Stomach (tissue), 9 donors: ENCODE data around the gene ABLIM3. TPM values are rescaled to one million over a fixed set of nuclear protein-coding genes. Genes with fewer than 3 reads are reported as not detected.

Source experiments
- DNase-seq, 2 donors: peaks; one replicate each; pipeline versions ENCODE4 v3.0.0 to v3.0.0-alpha.2; 2013 to 2019
- H3K27ac ChIP-seq, 5 donors: fragments of 200-600 bp in 4 of 5; sonication (generic) in 4 of 5; one replicate each; pipeline ENCODE4 v1.5.1; 2013 to 2019; ENCODE audit warnings: mild to moderate bottlenecking in 1 of 5, moderate library complexity in 1 of 5
- H3K27me3 ChIP-seq, 3 donors: fragments of 200-600 bp; sonication (generic); one replicate each; pipeline ENCODE4 v1.5.1; 2017 to 2019; ENCODE audit warnings: mixed run types in 1 of 3
- H3K36me3 ChIP-seq, 4 donors: fragments of 200-600 bp; sonication (generic); 1 replicate in 3 of 4; 2 replicates in 1 of 4; pipeline ENCODE4 v1.5.1; 2016 to 2019
- H3K4me1 ChIP-seq, 4 donors: fragments of 200-600 bp; sonication (generic); one replicate each; pipeline ENCODE4 v1.5.1; 2016 to 2019
- H3K4me3 ChIP-seq, 4 donors: fragments of 200-600 bp; sonication (generic) in 3 of 4; one replicate each; pipeline ENCODE4 v1.5.1; 2016 to 2019; ENCODE audit warnings: mild to moderate bottlenecking in 1 of 4
- H3K9me3 ChIP-seq, 4 donors: fragments of 200-600 bp; sonication (generic); one replicate each; pipeline ENCODE4 v1.5.1; 2016 to 2019
- CTCF ChIP-seq, 7 experiments: fragments of 450-650 bp in 4 of 7; fragments of 200-600 bp in 3 of 7; sonication (generic) in 3 of 7; IDR thresholded peaks; one replicate each; pipeline ENCODE4 v1.5.1; 2016 to 2019; ENCODE audit warnings: antibody characterized with exemption in 7 of 7, control low read depth in 2 of 7, mild to moderate bottlenecking in 1 of 7
- EP300 ChIP-seq: sonication (generic); formaldehyde crosslinking; IDR thresholded peaks from one replicate; pipeline ENCODE4 v1.6.1; 2017; ENCODE audit warnings: antibody characterized with exemption
- POLR2A ChIP-seq, 4 donors: fragments of 450-650 bp; IDR thresholded peaks; one replicate each; pipeline ENCODE4 v1.6.1; 2016; ENCODE audit warnings: antibody characterized with exemption in 4 of 4, control low read depth in 2 of 4, mild to moderate bottlenecking in 1 of 4, moderate library complexity in 1 of 4
- POLR2AphosphoS5 ChIP-seq, 3 donors: sonication (generic); formaldehyde crosslinking; IDR thresholded peaks; one replicate each; pipeline ENCODE4 v1.6.1; 2016; ENCODE audit warnings: antibody characterized with exemption in 3 of 3
- WGBS, 5 donors: extraction: QIAGEN DNeasy Blood & Tissue Kit in 3 of 5; methylation state at CpG; one replicate each; pipeline versions ENCODE4 v1.1.5 to v1.1.7; 2013 to 2018; 5-methylcytosine and 5-hydroxymethylcytosine counted together
- intact Hi-C: fragments of 100-400 bp; cut with DNase I; formaldehyde crosslinking; loops from one replicate; pipeline ENCODE4 v1.15.1; 2023; ENCODE audit warnings: low total_unique reads
- polyA plus RNA-seq, 3 donors: library from polyadenylated mRNA; stranded (reverse); fragments of 200-250 nt; gene quantifications; one replicate each; pipeline ENCODE4 v1.2.3, GENCODE V29; 2013
- total RNA-seq, 5 donors: library from RNA; depleted of rRNA; stranded (reverse); fragments of >200 nt; gene quantifications; one replicate each; pipeline versions ENCODE4 v1.1.0 to v1.2.3, GENCODE V29; 2014 to 2016
- donor health status: healthy with polysubstance abuse.
- donor health status: Bipolar disorder and iron deficiency.
- donor health status: healthy.

Gene ABLIM3
- total and polyA plus RNA-seq, 8 donors = 4.6 to 21.4 (median 10.3) TPM

DNA sequence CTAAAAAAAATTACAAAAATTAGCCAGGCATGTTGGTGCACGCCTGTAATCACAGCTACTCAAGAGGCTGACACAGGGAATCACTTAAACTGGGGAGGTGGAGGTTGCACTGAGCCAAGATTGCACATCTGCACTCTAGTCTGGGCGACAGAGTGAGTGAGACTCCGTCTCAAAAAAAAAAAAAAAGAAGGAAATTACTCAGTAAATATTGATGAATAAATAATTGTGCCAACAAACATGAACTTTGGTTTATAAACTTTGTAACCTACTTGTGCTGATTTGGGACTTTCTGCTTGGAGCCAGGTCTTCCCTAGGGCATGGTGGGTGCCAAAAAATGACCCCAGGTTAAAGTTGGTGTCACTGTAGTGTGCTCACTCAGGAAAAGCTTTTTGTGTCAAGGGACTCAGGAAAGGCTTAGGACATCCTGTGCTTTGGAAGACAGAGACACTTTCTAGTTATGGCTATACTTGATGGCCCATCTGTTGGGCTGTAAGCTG, 19.0 kb downstream of the ABLIM3 start:
- Histone ChIP-seq H3K27ac (no peak overlapping the region), H3K36me3 (no peaks in the 10 kb centered on the region), H3K4me3 (no peak overlapping the region), H3K27me3 (no peaks in the 10 kb centered on the region), H3K4me1 (no peaks in the 10 kb centered on the region), H3K9me3 (no peaks in the 10 kb centered on the region)
- no peak for DNase-seq
- intact Hi-C loops = no loop called here
- TF ChIP-seq CTCF (IDR thresholded peaks at IDR 0.05) (no peak), EP300 (no peak), POLR2A (IDR thresholded peaks at IDR 0.05) (no peak), POLR2AphosphoS5 (IDR thresholded peaks at IDR 0.05) (no peak)
- 47 to 65% (median 57%) methylated on average over 3 of the region's 3 CpGs for WGBS, 5 donors

GRCh38 chr5:149161026-149161687, 19.9 kb downstream of the ABLIM3 start:
- no peak overlapping the region for H3K4me3 ChIP-seq
- 69 to 79% (median 75%) methylated on average over 9 of the region's 9 CpGs for WGBS, 5 donors
- intact Hi-C loops = no loop called here
- no peak overlapping the region for H3K27ac ChIP-seq
- no peak for TF ChIP-seq CTCF (IDR thresholded peaks at IDR 0.05)
- no peak for TF ChIP-seq POLR2A (IDR thresholded peaks at IDR 0.05)
- TF ChIP-seq EP300 = no peak
- no peak for TF ChIP-seq POLR2AphosphoS5 (IDR thresholded peaks at IDR 0.05)
- no peaks in the 10 kb centered on the region for H3K9me3 ChIP-seq
- H3K36me3 ChIP-seq = no peaks in the 10 kb centered on the region
- H3K4me1 ChIP-seq = no peaks in the 10 kb centered on the region
- H3K27me3 ChIP-seq = no peaks in the 10 kb centered on the region
- DNase-seq = no peak

- TF ChIP-seq POLR2A (IDR thresholded peaks at IDR 0.05) (no peak), EP300 (no peak), CTCF (IDR thresholded peaks at IDR 0.05) (no peak)
- H3K27ac ChIP-seq = no peak overlapping the region
- WGBS, 5 donors = 94 to 98% (median 95%) methylated on average over 5 of the region's 5 CpGs
These were observed 20.6 kb downstream of the ABLIM3 start for GRCh38 chr5:149161850-149162249.

GRCh38 chr5:149162401-149163084, 21.2 kb downstream of the ABLIM3 start:
- DNase-seq = no peak
- no peak overlapping the region for H3K4me3 ChIP-seq
- H3K9me3 ChIP-seq = no peaks in the 10 kb centered on the region
- intact Hi-C loops = no loop called here
- no peaks in the 10 kb centered on the region for H3K27me3 ChIP-seq
- H3K4me1 ChIP-seq = no peaks in the 10 kb centered on the region
- TF ChIP-seq CTCF (IDR thresholded peaks at IDR 0.05) (no peak), POLR2A (IDR thresholded peaks at IDR 0.05) (no peak), POLR2AphosphoS5 (IDR thresholded peaks at IDR 0.05) (no peak), EP300 (no peak)
- WGBS, 5 donors = 68 to 87% (median 72%) methylated on average over 9 of the region's 9 CpGs
- H3K27ac ChIP-seq = no peak overlapping the region
- H3K36me3 ChIP-seq = no peaks in the 10 kb centered on the region

More at GRCh38 chr5:149161850-149162249, 20.6 kb downstream of the ABLIM3 start:
- no peak for DNase-seq
- intact Hi-C loops = no loop called here
- H3K4me1 ChIP-seq = no peaks in the 10 kb centered on the region
- H3K36me3 ChIP-seq = no peaks in the 10 kb centered on the region
- H3K4me3 ChIP-seq = no peak overlapping the region
- no peaks in the 10 kb centered on the region for H3K27me3 ChIP-seq
- no peaks in the 10 kb centered on the region for H3K9me3 ChIP-seq
